Bronchial epithelial cell (primary cell): Measurements from ENCODE around the gene BTBD6. TPM values are rescaled to one million over a fixed set of nuclear protein-coding genes. Genes with fewer than 3 reads are reported as not detected.

ENCODE experiments used
- DNase-seq: peaks from one replicate; pipeline ENCODE4 v3.0.0-alpha.2; 2010; ENCODE audit warnings: low read depth
- FAIRE-seq: peaks from 2 replicates; lab custom pipeline; 2011; peaks lifted over from hg19 to GRCh38; lab: Jason Lieb, UNC
- H3K27me3 ChIP-seq: 2 replicates; pipeline ENCODE4 v1.5.1; 2011; ENCODE audit warnings: low read length; ENCODE audit not compliant: control insufficient read depth, insufficient read depth
- H3K36me3 ChIP-seq: 2 replicates; pipeline ENCODE4 v1.5.1; 2011; ENCODE audit warnings: low read length; ENCODE audit not compliant: control insufficient read depth, insufficient read depth
- H3K4me3 ChIP-seq: 2 replicates; pipeline ENCODE4 v1.5.1; 2011; ENCODE audit warnings: mild to moderate bottlenecking, low read depth, low read length, control low read depth
- total RNA-seq: library from RNA; depleted of rRNA; stranded (reverse); fragments of >200 nt; gene quantifications from 2 replicates; pipeline ENCODE4 v1.2.1, GENCODE V29; 2014
- TF ChIP-seq, protein P1 (sequence below): IDR thresholded peaks from 2 replicates; pipeline ENCODE4 v1.5.1; 2011; ENCODE audit warnings: mild to moderate bottlenecking, moderate library complexity, low read length, control low read depth, inconsistent platforms; ENCODE audit not compliant: insufficient read depth, severe bottlenecking

BTBD6 gene
- total RNA-seq, 1 donor from 2014 or later: 75.8 TPM

GRCh38 chr14:105211758-105212089, 36.6 kb upstream of the BTBD6 start:
- H3K27me3 ChIP-seq: no peaks in the 10 kb centered on the region
- FAIRE-seq: no peak
- no peak for DNase-seq
- H3K4me3 ChIP-seq: no peak overlapping the region
- peaks cover 5% of the 10 kb centered on the region for H3K36me3 ChIP-seq
- TF ChIP-seq, protein P1, sequence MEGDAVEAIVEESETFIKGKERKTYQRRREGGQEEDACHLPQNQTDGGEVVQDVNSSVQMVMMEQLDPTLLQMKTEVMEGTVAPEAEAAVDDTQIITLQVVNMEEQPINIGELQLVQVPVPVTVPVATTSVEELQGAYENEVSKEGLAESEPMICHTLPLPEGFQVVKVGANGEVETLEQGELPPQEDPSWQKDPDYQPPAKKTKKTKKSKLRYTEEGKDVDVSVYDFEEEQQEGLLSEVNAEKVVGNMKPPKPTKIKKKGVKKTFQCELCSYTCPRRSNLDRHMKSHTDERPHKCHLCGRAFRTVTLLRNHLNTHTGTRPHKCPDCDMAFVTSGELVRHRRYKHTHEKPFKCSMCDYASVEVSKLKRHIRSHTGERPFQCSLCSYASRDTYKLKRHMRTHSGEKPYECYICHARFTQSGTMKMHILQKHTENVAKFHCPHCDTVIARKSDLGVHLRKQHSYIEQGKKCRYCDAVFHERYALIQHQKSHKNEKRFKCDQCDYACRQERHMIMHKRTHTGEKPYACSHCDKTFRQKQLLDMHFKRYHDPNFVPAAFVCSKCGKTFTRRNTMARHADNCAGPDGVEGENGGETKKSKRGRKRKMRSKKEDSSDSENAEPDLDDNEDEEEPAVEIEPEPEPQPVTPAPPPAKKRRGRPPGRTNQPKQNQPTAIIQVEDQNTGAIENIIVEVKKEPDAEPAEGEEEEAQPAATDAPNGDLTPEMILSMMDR: no peak

DNA sequence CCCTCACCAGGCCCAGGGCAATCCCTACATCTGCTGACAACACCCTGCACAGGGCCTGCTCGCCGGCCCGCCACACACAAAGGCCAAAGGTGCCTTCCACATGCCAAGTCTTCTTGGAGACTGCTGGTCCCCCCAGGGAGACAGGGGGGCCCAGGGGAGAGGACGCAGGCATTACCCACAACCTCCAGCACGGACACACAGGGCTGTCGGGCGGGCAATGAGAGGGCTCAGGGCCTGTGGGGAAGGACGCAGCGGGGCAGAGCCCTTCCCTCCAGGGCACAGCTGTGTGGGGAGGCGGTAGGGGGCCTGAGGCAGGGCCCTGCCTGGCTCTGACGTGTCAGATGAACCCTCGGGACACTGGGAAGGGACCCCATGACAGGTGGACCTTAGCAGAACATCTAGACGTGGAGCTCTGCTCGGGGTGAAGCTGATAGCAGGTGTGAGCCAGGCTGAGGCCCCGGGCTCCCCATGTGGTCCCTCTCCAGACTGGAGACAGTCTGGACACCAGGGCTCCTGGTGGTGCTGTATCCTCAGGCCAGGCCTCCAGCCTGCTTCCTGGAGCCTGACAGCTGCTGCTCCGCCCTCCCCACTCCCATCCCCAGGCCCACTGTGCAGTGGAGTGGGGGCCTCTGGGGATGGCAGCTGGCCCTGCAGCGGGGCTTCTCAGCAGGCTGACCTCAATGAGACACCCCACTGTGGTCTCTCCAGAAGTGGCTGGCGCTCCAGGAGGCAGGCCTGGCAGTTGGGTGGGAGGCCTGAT, 35.6 kb upstream of the BTBD6 start:
- H3K36me3 ChIP-seq: peaks cover 10% of the 10 kb centered on the region
- no peak for DNase-seq
- H3K27me3 ChIP-seq: no peaks in the 10 kb centered on the region
- FAIRE-seq: no peak
- TF ChIP-seq, protein P1: no peak
- no peak overlapping the region for H3K4me3 ChIP-seq

GRCh38 chr14:105213361-105213760, 35.0 kb upstream of the BTBD6 start:
- H3K27me3 ChIP-seq: no peaks in the 10 kb centered on the region
- H3K36me3 ChIP-seq: peaks cover 13% of the 10 kb centered on the region
- H3K4me3 ChIP-seq: no peak overlapping the region
- TF ChIP-seq, protein P1: no peak
- DNase-seq (no peak), FAIRE-seq (no peak)

GRCh38 chr14:105214324-105214915, 33.9 kb upstream of the BTBD6 start:
- TF ChIP-seq, protein P1: no peak
- Histone ChIP-seq H3K36me3 (peaks cover 18% of the 10 kb centered on the region), H3K27me3 (no peaks in the 10 kb centered on the region), H3K4me3 (no peak overlapping the region)
- no peak for FAIRE-seq
- DNase-seq: no peak

DNA sequence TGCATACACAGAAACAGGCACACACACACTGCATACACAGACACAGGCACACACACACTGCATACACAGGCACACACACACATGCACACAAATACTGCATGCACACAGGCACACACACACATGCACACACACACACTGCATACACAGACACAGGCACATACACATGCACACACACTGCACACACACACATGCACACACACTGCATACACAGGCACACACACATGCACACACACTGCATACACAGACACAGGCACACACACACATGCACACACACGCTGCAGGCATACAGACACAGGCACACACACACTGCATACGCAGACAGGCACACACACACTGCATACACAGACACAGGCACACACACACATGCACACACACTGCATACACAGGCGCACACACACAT, 32.7 kb upstream of the BTBD6 start:
- peak; percentile 98 for FAIRE-seq

More for the DNA sequence above, 32.7 kb upstream of the BTBD6 start:
- Histone ChIP-seq H3K27me3 (no peaks in the 10 kb centered on the region), H3K36me3 (peaks cover 20% of the 10 kb centered on the region), H3K4me3 (no peak overlapping the region)
- no peak for DNase-seq
- TF ChIP-seq, protein P1: no peak
